Measurements from ENCODE around the gene KLK6. TPM values are rescaled to one million over a fixed set of nuclear protein-coding genes. Genes with fewer than 3 reads are reported as not detected.
A peak's percentile ranks its signal among the peaks of the same experiment; 100 is the strongest.

The KLK6 gene
- total and polyA plus RNA-seq, 5 donors from 2014 or later = not detected

DNA sequence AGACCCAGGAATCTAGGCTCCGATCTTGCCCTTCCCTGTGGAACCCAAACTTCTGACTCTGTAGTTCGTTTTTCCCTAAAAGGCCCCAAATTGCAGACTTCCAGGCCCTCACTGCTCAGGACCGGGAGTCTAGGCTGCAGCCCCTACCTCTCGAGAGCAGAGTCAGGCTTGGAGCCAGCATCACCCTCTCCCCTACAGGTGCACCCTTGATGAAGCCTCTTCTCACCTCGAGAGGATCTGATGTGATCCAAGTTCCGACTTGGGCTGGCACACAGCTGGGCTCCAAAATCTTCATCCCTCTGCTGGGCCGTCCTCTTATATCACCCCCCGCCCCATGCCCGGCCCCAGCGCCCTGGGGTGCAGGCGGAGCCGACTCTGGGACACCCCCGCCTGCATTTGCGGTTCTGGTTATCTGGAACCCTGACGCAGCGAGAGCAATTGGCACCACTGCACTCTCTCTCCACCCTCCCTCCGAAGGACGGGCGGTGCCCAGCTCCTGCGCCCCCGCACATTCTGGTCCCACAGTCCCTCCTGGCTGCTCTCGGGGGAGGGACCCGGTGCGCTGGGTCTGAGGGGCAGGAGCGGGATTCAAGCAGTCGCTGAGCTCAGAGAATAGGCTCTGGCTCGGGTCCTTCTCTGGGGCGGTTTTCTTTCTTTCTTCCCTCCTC, 14.4 kb upstream of the KLK6 start, which contains the start of gene KLK7:
TSS of gene KLK7 (minus strand) at position 293 of the 668 bp plus-strand sequence. CDS start 1,518 bp downstream, outside the sequence.
- Mint-ChIP-seq H3K36me3 (no peaks in the 10 kb centered on the region), H3K4me3 (peak within 1 kb of the TSS in 1 of 4 donors; percentile 43), H3K27me3 (peaks cover 12% of the 10 kb centered on the region), H3K9me3 (peaks cover 0 to 4% (median 0%) of the 10 kb centered on the region in 7 donors), H3K27ac (no peak within 1 kb of the TSS), H3K4me1 (no peaks in the 10 kb centered on the region)
- no peaks in the 10 kb centered on the region for H3K27me3 ChIP-seq (ENCODE audit: control insufficient read depth, insufficient read depth, low read length)
- H3K9me3 ChIP-seq (ENCODE audit: control insufficient read depth in 2 of 2, low read length in 2 of 2) = no peaks in the 10 kb centered on the region
- H3K36me3 ChIP-seq (ENCODE audit: control insufficient read depth, insufficient read depth, low read length) = no peaks in the 10 kb centered on the region
- ATAC-seq (ENCODE audit: low read depth in 2 of 2) (no peak), DNase-seq (no peak)
- no peak within 1 kb of the TSS for H3K27ac ChIP-seq (ENCODE audit: insufficient read depth, low read length, poor library complexity, severe bottlenecking)
- no peaks in the 10 kb centered on the region for H3K4me1 ChIP-seq (ENCODE audit: control insufficient read depth, insufficient read depth, low read length, poor library complexity, severe bottlenecking)
- H3K4me3 ChIP-seq (ENCODE audit: low read depth, low read length) = no peak within 1 kb of the TSS

GRCh38 chr19:50982186-50982585, 12.8 kb upstream of the KLK6 start:
- peaks cover 12% of the 10 kb centered on the region for H3K27me3 Mint-ChIP-seq
- Histone ChIP-seq H3K4me1 (ENCODE audit: control insufficient read depth, insufficient read depth, low read length, poor library complexity, severe bottlenecking) (no peaks in the 10 kb centered on the region), H3K4me3 (ENCODE audit: low read depth, low read length) (no peak overlapping the region), H3K27ac (ENCODE audit: insufficient read depth, low read length, poor library complexity, severe bottlenecking) (no peak overlapping the region), H3K27me3 (ENCODE audit: control insufficient read depth, insufficient read depth, low read length) (no peaks in the 10 kb centered on the region), H3K9me3 (ENCODE audit: control insufficient read depth in 2 of 2, low read length in 2 of 2) (no peaks in the 10 kb centered on the region), H3K36me3 (ENCODE audit: control insufficient read depth, insufficient read depth, low read length) (no peaks in the 10 kb centered on the region)
- no peak overlapping the region for H3K27ac Mint-ChIP-seq
- H3K9me3 Mint-ChIP-seq = peaks cover 0 to 3% (median 0%) of the 10 kb centered on the region in 7 donors
- H3K4me3 Mint-ChIP-seq = no peak overlapping the region
- no peak for ATAC-seq (ENCODE audit: low read depth in 2 of 2)
- no peaks in the 10 kb centered on the region for H3K4me1 Mint-ChIP-seq
- no peaks in the 10 kb centered on the region for H3K36me3 Mint-ChIP-seq
- DNase-seq = no peak

- Mint-ChIP-seq H3K36me3 (no peaks in the 10 kb centered on the region), H3K4me3 (no peak overlapping the region), H3K4me1 (no peaks in the 10 kb centered on the region), H3K27ac (no peak overlapping the region), H3K27me3 (peaks cover 12% of the 10 kb centered on the region), H3K9me3 (peaks cover 0 to 3% (median 0%) of the 10 kb centered on the region in 7 donors)
- ATAC-seq (ENCODE audit: low read depth in 2 of 2) (no peak), DNase-seq (no peak)
- H3K4me3 ChIP-seq (ENCODE audit: low read depth, low read length) = no peak overlapping the region
- H3K27me3 ChIP-seq (ENCODE audit: control insufficient read depth, insufficient read depth, low read length) = no peaks in the 10 kb centered on the region
- no peaks in the 10 kb centered on the region for H3K36me3 ChIP-seq (ENCODE audit: control insufficient read depth, insufficient read depth, low read length)
- H3K4me1 ChIP-seq (ENCODE audit: control insufficient read depth, insufficient read depth, low read length, poor library complexity, severe bottlenecking) = no peaks in the 10 kb centered on the region
- no peak overlapping the region for H3K27ac ChIP-seq (ENCODE audit: insufficient read depth, low read length, poor library complexity, severe bottlenecking)
- no peaks in the 10 kb centered on the region for H3K9me3 ChIP-seq (ENCODE audit: control insufficient read depth in 2 of 2, low read length in 2 of 2)
These were observed 12.3 kb upstream of the KLK6 start for GRCh38 chr19:50981587-50982146.

DNA sequence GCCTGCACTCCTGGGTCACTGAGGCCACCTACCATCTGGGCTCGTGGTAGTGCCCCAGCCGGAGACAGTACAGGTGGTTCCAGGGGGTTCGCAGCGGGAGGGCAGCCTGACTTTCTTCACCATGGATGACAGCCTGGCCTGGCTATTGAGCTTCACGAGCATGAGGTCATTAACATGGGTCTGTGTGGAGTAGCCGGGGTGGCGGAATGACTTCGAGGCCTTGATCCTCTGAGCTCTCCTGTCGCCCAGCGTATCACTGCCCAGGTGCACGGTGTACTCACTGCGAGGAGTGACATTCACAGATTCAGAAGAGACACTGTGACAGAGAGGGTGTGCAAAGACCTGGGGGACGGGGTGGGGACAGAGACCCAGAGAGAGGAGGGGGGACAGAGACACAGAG, 10.8 kb upstream of the KLK6 start:
- no peak overlapping the region for H3K4me3 ChIP-seq (ENCODE audit: low read depth, low read length)
- Mint-ChIP-seq H3K27me3 (peaks cover 13% of the 10 kb centered on the region), H3K4me1 (no peaks in the 10 kb centered on the region), H3K4me3 (no peak overlapping the region), H3K9me3 (peaks cover 0 to 3% (median 0%) of the 10 kb centered on the region in 7 donors), H3K27ac (no peak overlapping the region), H3K36me3 (no peaks in the 10 kb centered on the region)
- H3K9me3 ChIP-seq (ENCODE audit: control insufficient read depth in 2 of 2, low read length in 2 of 2) = no peaks in the 10 kb centered on the region
- ATAC-seq (ENCODE audit: low read depth in 2 of 2) (no peak), DNase-seq (no peak)
- H3K4me1 ChIP-seq (ENCODE audit: control insufficient read depth, insufficient read depth, low read length, poor library complexity, severe bottlenecking) = no peaks in the 10 kb centered on the region
- H3K27ac ChIP-seq (ENCODE audit: insufficient read depth, low read length, poor library complexity, severe bottlenecking) = no peak overlapping the region
- no peaks in the 10 kb centered on the region for H3K36me3 ChIP-seq (ENCODE audit: control insufficient read depth, insufficient read depth, low read length)
- no peaks in the 10 kb centered on the region for H3K27me3 ChIP-seq (ENCODE audit: control insufficient read depth, insufficient read depth, low read length)

- Mint-ChIP-seq H3K4me1 (no peaks in the 10 kb centered on the region), H3K27me3 (peaks cover 9% of the 10 kb centered on the region), H3K4me3 (no peak overlapping the region), H3K36me3 (no peaks in the 10 kb centered on the region), H3K27ac (no peak overlapping the region), H3K9me3 (peaks cover 0 to 3% (median 0%) of the 10 kb centered on the region in 7 donors)
- H3K27ac ChIP-seq (ENCODE audit: insufficient read depth, low read length, poor library complexity, severe bottlenecking) = no peak overlapping the region
- no peaks in the 10 kb centered on the region for H3K4me1 ChIP-seq (ENCODE audit: control insufficient read depth, insufficient read depth, low read length, poor library complexity, severe bottlenecking)
- no peaks in the 10 kb centered on the region for H3K36me3 ChIP-seq (ENCODE audit: control insufficient read depth, insufficient read depth, low read length)
- no peak for ATAC-seq (ENCODE audit: low read depth in 2 of 2)
- no peak overlapping the region for H3K4me3 ChIP-seq (ENCODE audit: low read depth, low read length)
- no peaks in the 10 kb centered on the region for H3K27me3 ChIP-seq (ENCODE audit: control insufficient read depth, insufficient read depth, low read length)
- DNase-seq = no peak
- no peaks in the 10 kb centered on the region for H3K9me3 ChIP-seq (ENCODE audit: control insufficient read depth in 2 of 2, low read length in 2 of 2)
These were observed 10.4 kb upstream of the KLK6 start for GRCh38 chr19:50979758-50980157.

- ATAC-seq (ENCODE audit: low read depth in 2 of 2) (no peak), DNase-seq (no peak)
- H3K27ac Mint-ChIP-seq = no peak overlapping the region
- no peak overlapping the region for H3K4me3 Mint-ChIP-seq
- H3K27me3 Mint-ChIP-seq = peaks cover 15% of the 10 kb centered on the region
- no peaks in the 10 kb centered on the region for H3K9me3 ChIP-seq (ENCODE audit: control insufficient read depth in 2 of 2, low read length in 2 of 2)
- no peak overlapping the region for H3K27ac ChIP-seq (ENCODE audit: insufficient read depth, low read length, poor library complexity, severe bottlenecking)
- no peaks in the 10 kb centered on the region for H3K27me3 ChIP-seq (ENCODE audit: control insufficient read depth, insufficient read depth, low read length)
- no peak overlapping the region for H3K4me3 ChIP-seq (ENCODE audit: low read depth, low read length)
- no peaks in the 10 kb centered on the region for H3K4me1 Mint-ChIP-seq
- no peaks in the 10 kb centered on the region for H3K4me1 ChIP-seq (ENCODE audit: control insufficient read depth, insufficient read depth, low read length, poor library complexity, severe bottlenecking)
- peaks cover 0 to 3% (median 0%) of the 10 kb centered on the region in 7 donors for H3K9me3 Mint-ChIP-seq
- no peaks in the 10 kb centered on the region for H3K36me3 Mint-ChIP-seq
- H3K36me3 ChIP-seq (ENCODE audit: control insufficient read depth, insufficient read depth, low read length) = no peaks in the 10 kb centered on the region
These were observed 9.5 kb upstream of the KLK6 start for GRCh38 chr19:50978772-50979390.

DNA sequence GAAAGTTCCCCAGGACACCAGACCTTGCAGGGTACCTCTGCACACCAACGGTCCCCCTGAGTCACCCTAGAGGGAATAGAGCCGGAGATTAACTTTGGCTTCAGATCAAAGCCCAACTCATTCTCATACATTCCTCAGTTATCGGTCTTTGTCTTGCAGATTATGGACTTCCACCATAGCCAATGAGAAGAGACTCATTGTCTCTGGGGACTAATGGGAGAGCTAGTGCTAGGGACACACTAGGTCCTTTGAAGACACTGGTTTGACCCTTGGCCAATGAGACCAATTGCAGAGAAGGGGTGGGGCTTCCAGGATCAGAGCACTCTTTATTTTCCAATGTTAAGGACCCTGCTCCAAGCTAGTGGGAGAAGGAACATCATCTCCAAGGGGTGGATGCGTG, 8.2 kb upstream of the KLK6 start:
- peaks cover 27% of the 10 kb centered on the region for H3K27me3 Mint-ChIP-seq
- H3K27me3 ChIP-seq (ENCODE audit: control insufficient read depth, insufficient read depth, low read length) = no peaks in the 10 kb centered on the region
- no peaks in the 10 kb centered on the region for H3K36me3 Mint-ChIP-seq
- H3K4me3 ChIP-seq (ENCODE audit: low read depth, low read length) = no peak overlapping the region
- no peak overlapping the region for H3K27ac ChIP-seq (ENCODE audit: insufficient read depth, low read length, poor library complexity, severe bottlenecking)
- H3K4me3 Mint-ChIP-seq = no peak overlapping the region
- no peaks in the 10 kb centered on the region for H3K4me1 Mint-ChIP-seq
- H3K4me1 ChIP-seq (ENCODE audit: control insufficient read depth, insufficient read depth, low read length, poor library complexity, severe bottlenecking) = no peaks in the 10 kb centered on the region
- H3K27ac Mint-ChIP-seq = peak overlapping the region in 1 of 3 donors; percentile 82
- no peaks in the 10 kb centered on the region for H3K9me3 ChIP-seq (ENCODE audit: control insufficient read depth in 2 of 2, low read length in 2 of 2)
- no peak for ATAC-seq (ENCODE audit: low read depth in 2 of 2)
- peaks cover 0 to 3% (median 0%) of the 10 kb centered on the region in 7 donors for H3K9me3 Mint-ChIP-seq
- DNase-seq = no peak
- H3K36me3 ChIP-seq (ENCODE audit: control insufficient read depth, insufficient read depth, low read length) = no peaks in the 10 kb centered on the region
